A549 (cell line): Measurements from ENCODE around the gene CNTN5.

ENCODE experiments used
- BHLHE40 ChIP-seq: IDR thresholded peaks from 2 replicates; pipeline ENCODE4 v1.6.1; 2012; ENCODE audit warnings: low read depth, low read length, inconsistent platforms
- CTCF ChIP-seq: fragments of >200 bp; sonication (Bioruptor Twin); formaldehyde crosslinking; IDR thresholded peaks from 3 replicates; pipeline ENCODE4 v1.5.1; 2016
- ELK1 ChIP-seq: fragments of 150-350 bp; IDR thresholded peaks from 2 replicates; pipeline ENCODE4 v1.6.1; 2014; ENCODE audit warnings: low read depth, mild to moderate bottlenecking, low read length
- SREBF2 ChIP-seq: fragments of 450-650 bp; IDR thresholded peaks from 2 replicates; pipeline ENCODE4 v1.6.1; 2014; ENCODE audit warnings: mild to moderate bottlenecking, moderate library complexity

GRCh38 chr11:99452075-99452474 lies 431.3 kb downstream of the CNTN5 start:
- TF ChIP-seq ELK1 (no peak), SREBF2 (no peak), BHLHE40 (no peak), CTCF (no peak)
